OCI-LY1 (cell line): ENCODE measurements around the gene EPPIN.

Experiments
- H2AFZ ChIP-seq: fragments of 200-600 bp; sonication (generic), shearing (Covaris generic); 2 replicates; pipeline ENCODE4 v1.6.0; 2014; ENCODE audit warnings: antibody characterized with exemption, mild to moderate bottlenecking, low read length
- H3F3A ChIP-seq: fragments of 200-600 bp; sonication (generic), shearing (Covaris generic); 2 replicates; pipeline ENCODE4 v1.6.0; 2014; ENCODE audit warnings: mild to moderate bottlenecking, antibody characterized with exemption, low read length, moderate library complexity; ENCODE audit not compliant: insufficient read depth
- H3K27ac ChIP-seq: fragments of 200-600 bp; sonication (generic); 2 replicates; pipeline ENCODE4 v1.5.1; 2014; ENCODE audit warnings: low read length, mixed run types, mild to moderate bottlenecking, low read depth; ENCODE audit not compliant: poor library complexity, severe bottlenecking
- H3K27me3 ChIP-seq: fragments of 200-600 bp; sonication (generic); 2 replicates; pipeline ENCODE4 v1.6.0; 2014; ENCODE audit warnings: antibody characterized with exemption, mild to moderate bottlenecking, low read length, moderate library complexity; ENCODE audit not compliant: insufficient read depth
- H3K36me3 ChIP-seq: fragments of 200-600 bp; sonication (generic); 2 replicates; pipeline ENCODE4 v1.6.1; 2014; ENCODE audit warnings: mild to moderate bottlenecking, antibody characterized with exemption, low read length, moderate library complexity, mixed read lengths; ENCODE audit not compliant: insufficient read depth
- H3K4me1 ChIP-seq: fragments of 200-600 bp; sonication (generic); 2 replicates; pipeline ENCODE4 v1.5.1; 2014; ENCODE audit warnings: mild to moderate bottlenecking, low read length, moderate library complexity; ENCODE audit not compliant: insufficient read depth, severe bottlenecking
- H3K4me2 ChIP-seq: fragments of 200-600 bp; sonication (generic), shearing (Covaris generic); 2 replicates; pipeline ENCODE4 v1.6.1; 2014; ENCODE audit warnings: low read length
- H3K4me3 ChIP-seq: fragments of 200-600 bp; sonication (generic); 2 replicates; pipeline ENCODE4 v1.5.1; 2014; ENCODE audit warnings: low read length, low read depth, mild to moderate bottlenecking, mixed read lengths; ENCODE audit not compliant: poor library complexity, severe bottlenecking
- H3K79me2 ChIP-seq: fragments of 200-600 bp; shearing (Covaris generic); 2 replicates; pipeline ENCODE4 v1.6.1; 2016; ENCODE audit warnings: mixed run types, low read length, mixed read lengths; ENCODE audit not compliant: insufficient read depth
- H3K9ac ChIP-seq: fragments of 200-600 bp; sonication (generic), shearing (Covaris generic); 2 replicates; pipeline ENCODE4 v1.6.1; 2014; ENCODE audit warnings: mild to moderate bottlenecking, low read length, mixed read lengths
- H3K9me2 ChIP-seq: fragments of 200-600 bp; sonication (generic), shearing (Covaris generic); 2 replicates; pipeline ENCODE4 v1.6.1; 2014; ENCODE audit warnings: low read depth, mild to moderate bottlenecking, low read length, mixed read lengths
- H3K9me3 ChIP-seq: fragments of 200-600 bp; shearing (Covaris generic); 2 replicates; pipeline ENCODE4 v1.6.1; 2014; ENCODE audit warnings: low read length, mixed read lengths
- H4K20me1 ChIP-seq: fragments of 200-600 bp; sonication (generic), shearing (Covaris generic); 2 replicates; pipeline ENCODE4 v1.6.0; 2016; ENCODE audit warnings: mild to moderate bottlenecking, low read length; ENCODE audit not compliant: insufficient read depth
- EZH2 ChIP-seq: fragments of 200-600 bp; sonication (generic), shearing (Covaris generic); IDR thresholded peaks from 2 replicates; pipeline ENCODE4 v1.8.0; 2017; ENCODE audit warnings: borderline replicate concordance, mixed run types, mild to moderate bottlenecking, antibody characterized with exemption, low read length, moderate library complexity, mixed read lengths
- TF ChIP-seq, protein P1 (sequence below): fragments of 200-600 bp; sonication (generic), shearing (Covaris generic); IDR thresholded peaks from 2 replicates; pipeline ENCODE4 v1.5.1; 2017; ENCODE audit warnings: mild to moderate bottlenecking, antibody characterized with exemption, low read length, moderate library complexity, mixed read lengths

The EPPIN gene

DNA sequence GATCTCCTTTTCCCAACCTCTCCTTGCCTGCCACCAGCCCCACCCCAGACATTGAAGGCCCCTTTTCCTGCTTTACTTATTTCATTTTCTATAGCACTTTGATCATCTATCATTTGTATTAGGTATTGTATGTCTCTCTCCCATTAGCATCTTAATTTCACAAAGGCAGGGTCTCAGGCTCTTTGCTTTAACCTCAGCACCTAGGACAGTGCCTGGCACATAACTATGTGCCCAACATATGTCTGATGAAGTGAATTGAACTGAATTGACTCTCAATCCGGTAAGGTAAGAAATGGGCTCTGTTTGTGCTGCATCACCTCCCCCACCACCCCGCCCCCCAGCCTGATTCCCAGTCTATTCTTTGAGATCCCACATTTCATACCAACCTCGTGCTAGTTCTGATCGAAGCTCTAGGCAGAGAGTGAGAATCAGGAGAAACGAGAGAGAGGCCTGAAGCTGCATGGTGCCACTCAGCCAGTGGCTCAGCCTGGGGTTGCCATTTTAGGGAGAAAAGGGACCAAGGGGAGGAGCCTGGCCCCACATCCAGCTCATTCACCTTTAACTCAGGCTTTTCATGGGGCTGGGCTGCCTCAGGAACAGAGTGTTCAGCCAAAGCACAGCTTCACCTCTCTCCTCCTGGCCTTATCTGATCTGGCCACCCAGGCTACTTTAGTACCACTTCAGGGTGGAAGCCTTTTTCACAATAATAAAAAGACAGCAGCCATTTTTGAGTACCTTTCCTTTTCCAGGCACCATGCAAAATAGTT is 31.9 kb downstream of the EPPIN start, which contains the start of gene SPINT3:
TSS of gene SPINT3 (minus strand) at position 476 of the 767 bp plus-strand sequence. CDS start at position 462, 14 bp downstream.
- no peaks in the 10 kb centered on the region for H3K9me3 ChIP-seq
- no peaks in the 10 kb centered on the region for H3K4me1 ChIP-seq
- no peaks in the 10 kb centered on the region for H4K20me1 ChIP-seq
- no peak within 1 kb of the TSS for H2AFZ ChIP-seq
- H3K4me2 ChIP-seq = no peak within 1 kb of the TSS
- H3K27ac ChIP-seq = no peak within 1 kb of the TSS
- H3K36me3 ChIP-seq = no peaks in the 10 kb centered on the region
- no peaks in the 10 kb centered on the region for H3K79me2 ChIP-seq
- H3K27me3 ChIP-seq = no peaks in the 10 kb centered on the region
- TF ChIP-seq EZH2 = no peak
- TF ChIP-seq, protein P1, sequence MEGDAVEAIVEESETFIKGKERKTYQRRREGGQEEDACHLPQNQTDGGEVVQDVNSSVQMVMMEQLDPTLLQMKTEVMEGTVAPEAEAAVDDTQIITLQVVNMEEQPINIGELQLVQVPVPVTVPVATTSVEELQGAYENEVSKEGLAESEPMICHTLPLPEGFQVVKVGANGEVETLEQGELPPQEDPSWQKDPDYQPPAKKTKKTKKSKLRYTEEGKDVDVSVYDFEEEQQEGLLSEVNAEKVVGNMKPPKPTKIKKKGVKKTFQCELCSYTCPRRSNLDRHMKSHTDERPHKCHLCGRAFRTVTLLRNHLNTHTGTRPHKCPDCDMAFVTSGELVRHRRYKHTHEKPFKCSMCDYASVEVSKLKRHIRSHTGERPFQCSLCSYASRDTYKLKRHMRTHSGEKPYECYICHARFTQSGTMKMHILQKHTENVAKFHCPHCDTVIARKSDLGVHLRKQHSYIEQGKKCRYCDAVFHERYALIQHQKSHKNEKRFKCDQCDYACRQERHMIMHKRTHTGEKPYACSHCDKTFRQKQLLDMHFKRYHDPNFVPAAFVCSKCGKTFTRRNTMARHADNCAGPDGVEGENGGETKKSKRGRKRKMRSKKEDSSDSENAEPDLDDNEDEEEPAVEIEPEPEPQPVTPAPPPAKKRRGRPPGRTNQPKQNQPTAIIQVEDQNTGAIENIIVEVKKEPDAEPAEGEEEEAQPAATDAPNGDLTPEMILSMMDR = no peak
- H3K4me3 ChIP-seq = no peak within 1 kb of the TSS
- no peaks in the 10 kb centered on the region for H3F3A ChIP-seq
- H3K9me2 ChIP-seq = no peaks in the 10 kb centered on the region
- no peak within 1 kb of the TSS for H3K9ac ChIP-seq

DNA sequence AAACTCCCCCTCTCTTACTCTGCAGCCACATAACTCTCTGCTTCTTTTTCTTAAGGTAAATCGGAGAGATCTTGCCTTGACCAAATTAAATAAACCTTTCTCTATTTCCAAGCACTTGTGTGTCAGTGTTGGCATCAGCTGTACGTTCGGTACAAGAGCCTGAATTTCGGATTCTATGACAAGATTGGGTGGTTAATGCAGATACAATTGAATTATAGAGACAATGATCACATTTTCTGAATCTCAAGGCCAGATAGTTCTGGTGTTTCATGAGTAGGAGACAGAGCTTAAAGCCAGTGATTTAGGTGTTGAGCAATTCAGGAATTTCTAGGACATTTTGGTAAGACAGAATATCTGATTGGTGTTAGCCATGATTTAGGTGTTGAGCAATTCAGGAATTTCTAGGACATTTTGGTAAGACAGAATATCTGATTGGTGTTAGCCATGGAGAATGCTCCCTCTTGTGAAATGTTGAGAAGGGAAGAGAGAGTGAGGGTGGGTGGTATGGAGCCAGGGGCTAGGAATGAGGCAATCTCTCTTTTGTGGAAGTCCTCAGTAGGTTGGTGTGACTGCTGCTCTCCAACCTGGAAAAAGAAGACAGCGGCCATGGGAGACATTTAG is 36.8 kb downstream of the EPPIN start:
- H3F3A ChIP-seq = no peaks in the 10 kb centered on the region
- no peaks in the 10 kb centered on the region for H3K9me2 ChIP-seq
- no peak overlapping the region for H3K27ac ChIP-seq
- TF ChIP-seq, protein P1 = no peak
- TF ChIP-seq EZH2 = no peak
- H3K4me3 ChIP-seq = no peak overlapping the region
- no peak overlapping the region for H3K9ac ChIP-seq
- no peaks in the 10 kb centered on the region for H3K9me3 ChIP-seq
- H3K27me3 ChIP-seq = no peaks in the 10 kb centered on the region
- H3K4me2 ChIP-seq = no peak overlapping the region
- no peaks in the 10 kb centered on the region for H3K4me1 ChIP-seq
- H2AFZ ChIP-seq = no peak overlapping the region
- no peaks in the 10 kb centered on the region for H3K36me3 ChIP-seq
- no peaks in the 10 kb centered on the region for H3K79me2 ChIP-seq
- H4K20me1 ChIP-seq = no peaks in the 10 kb centered on the region

DNA sequence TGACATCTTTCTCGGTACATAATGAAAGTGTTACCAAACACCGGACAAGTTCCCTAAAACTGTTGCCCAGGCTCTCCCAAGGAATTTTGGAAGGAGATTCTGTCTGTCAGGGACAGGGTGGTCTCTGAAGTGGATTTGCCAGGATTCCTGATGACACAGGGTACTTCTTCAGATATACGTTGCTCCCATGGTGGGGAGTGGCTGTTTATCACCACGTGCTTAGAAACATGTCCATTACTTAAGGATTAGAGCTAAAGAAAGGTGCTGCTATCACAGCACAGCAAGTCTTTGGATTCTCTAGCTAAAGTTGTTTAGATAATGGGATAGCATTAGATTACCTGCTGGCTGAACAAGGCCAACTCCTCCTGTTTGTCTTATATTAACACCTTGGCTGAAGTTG is 38.1 kb downstream of the EPPIN start:
- Histone ChIP-seq H3F3A (no peaks in the 10 kb centered on the region), H3K27me3 (no peaks in the 10 kb centered on the region), H3K9me2 (no peaks in the 10 kb centered on the region), H3K4me3 (no peak overlapping the region), H3K27ac (no peak overlapping the region), H3K4me2 (no peak overlapping the region), H3K9me3 (no peaks in the 10 kb centered on the region), H3K9ac (no peak overlapping the region), H3K4me1 (no peaks in the 10 kb centered on the region), H3K36me3 (no peaks in the 10 kb centered on the region), H4K20me1 (no peaks in the 10 kb centered on the region), H3K79me2 (no peaks in the 10 kb centered on the region), H2AFZ (no peak overlapping the region)
- no peak for TF ChIP-seq EZH2
- TF ChIP-seq, protein P1 = no peak
